ENCODE data around the gene LCN10. TPM values are rescaled to one million over a fixed set of nuclear protein-coding genes. Genes with fewer than 3 reads are reported as not detected.

Gene LCN10
- total and polyA plus RNA-seq, 2 experiments from 2014 or later: not detected

GRCh38 chr9:136754626-136755301 lies 12.0 kb upstream of the LCN10 start:
- no peaks in the 10 kb centered on the region for H3K27me3 ChIP-seq
- H3K36me3 ChIP-seq (replicated peaks; ENCODE audit: insufficient read depth, low read depth): no peaks in the 10 kb centered on the region
- TF ChIP-seq CTCF (IDR thresholded peaks at IDR 0.05; ENCODE audit: poor library complexity) (no peak), EZH2 (IDR thresholded peaks at IDR 0.05; ENCODE audit: borderline replicate concordance) (no peak), EZH2phosphoT487 (IDR thresholded peaks at IDR 0.05; ENCODE audit: low read depth, severe bottlenecking, unreplicated experiment) (no peak)
- H3K9me2 ChIP-seq (replicated peaks; ENCODE audit: insufficient read depth): no peaks in the 10 kb centered on the region
- no peak overlapping the region for H3K4me2 ChIP-seq
- H3K4me3 ChIP-seq: no peak overlapping the region
- H3K9me3 ChIP-seq (ENCODE audit: low read depth): no peaks in the 10 kb centered on the region
- H3K4me1 ChIP-seq (ENCODE audit: insufficient read depth): no peaks in the 10 kb centered on the region
- 92% methylated on average over 22 of the region's 24 CpGs for WGBS (ENCODE audit: low lambda C conversion rate, missing lambda C conversion rate)
- H3K79me2 ChIP-seq: no peaks in the 10 kb centered on the region
- DNase-seq (ENCODE audit: low spot score): no peak
- no peaks in the 10 kb centered on the region for H4K20me1 ChIP-seq (ENCODE audit: insufficient read depth, poor library complexity, severe bottlenecking)
- no peak overlapping the region for H3K27ac ChIP-seq
- no peak overlapping the region for H2AFZ ChIP-seq

GRCh38 chr9:136754059-136754572 lies 11.4 kb upstream of the LCN10 start:
- no peak for TF ChIP-seq CTCF (IDR thresholded peaks at IDR 0.05; ENCODE audit: poor library complexity)
- no peak for TF ChIP-seq EZH2 (IDR thresholded peaks at IDR 0.05; ENCODE audit: borderline replicate concordance)
- TF ChIP-seq EZH2phosphoT487 (IDR thresholded peaks at IDR 0.05; ENCODE audit: low read depth, severe bottlenecking, unreplicated experiment): no peak
- WGBS (ENCODE audit: low lambda C conversion rate, missing lambda C conversion rate): 88% methylated on average over 13 of the region's 17 CpGs

GRCh38 chr9:136753371-136754058 lies 10.8 kb upstream of the LCN10 start:
- WGBS (ENCODE audit: low lambda C conversion rate, missing lambda C conversion rate): 89% methylated on average over 31 of the region's 31 CpGs
- H3K79me2 ChIP-seq: no peaks in the 10 kb centered on the region
- no peaks in the 10 kb centered on the region for H3K4me1 ChIP-seq (ENCODE audit: insufficient read depth)
- H3K4me3 ChIP-seq: no peak overlapping the region
- no peaks in the 10 kb centered on the region for H4K20me1 ChIP-seq (ENCODE audit: insufficient read depth, poor library complexity, severe bottlenecking)
- no peaks in the 10 kb centered on the region for H3K9me2 ChIP-seq (replicated peaks; ENCODE audit: insufficient read depth)
- H3K27me3 ChIP-seq: no peaks in the 10 kb centered on the region
- no peak overlapping the region for H3K27ac ChIP-seq
- TF ChIP-seq CTCF (IDR thresholded peaks at IDR 0.05; ENCODE audit: poor library complexity) (no peak), EZH2phosphoT487 (IDR thresholded peaks at IDR 0.05; ENCODE audit: low read depth, severe bottlenecking, unreplicated experiment) (no peak), EZH2 (IDR thresholded peaks at IDR 0.05; ENCODE audit: borderline replicate concordance) (no peak)
- H3K9me3 ChIP-seq (ENCODE audit: low read depth): no peaks in the 10 kb centered on the region
- no peak overlapping the region for H3K4me2 ChIP-seq
- H3K36me3 ChIP-seq (replicated peaks; ENCODE audit: insufficient read depth, low read depth): no peaks in the 10 kb centered on the region
- no peak overlapping the region for H2AFZ ChIP-seq
- no peak for DNase-seq (ENCODE audit: low spot score)

More at GRCh38 chr9:136754059-136754572, 11.4 kb upstream of the LCN10 start:
- Histone ChIP-seq H4K20me1 (ENCODE audit: insufficient read depth, poor library complexity, severe bottlenecking) (no peaks in the 10 kb centered on the region), H3K36me3 (replicated peaks; ENCODE audit: insufficient read depth, low read depth) (no peaks in the 10 kb centered on the region), H3K9me2 (replicated peaks; ENCODE audit: insufficient read depth) (no peaks in the 10 kb centered on the region), H3K27me3 (no peaks in the 10 kb centered on the region), H2AFZ (no peak overlapping the region), H3K4me1 (ENCODE audit: insufficient read depth) (no peaks in the 10 kb centered on the region), H3K9me3 (ENCODE audit: low read depth) (no peaks in the 10 kb centered on the region), H3K27ac (no peak overlapping the region), H3K79me2 (no peaks in the 10 kb centered on the region), H3K4me2 (no peak overlapping the region), H3K4me3 (no peak overlapping the region)
- no peak for DNase-seq (ENCODE audit: low spot score)

Data from hepatocyte (in vitro differentiated cells).